Peyer's patch (tissue), 4 donors: ENCODE results near the gene JUNB. TPM values are rescaled to one million over a fixed set of nuclear protein-coding genes. Genes with fewer than 3 reads are reported as not detected.

ENCODE experiments used
- DNase-seq, 3 donors: peaks; one replicate each; pipeline ENCODE4 v3.0.0-alpha.2; 2017 to 2019
- H3K27ac ChIP-seq, 4 donors: fragments of 200-600 bp; sonication (generic); one replicate each; pipeline ENCODE4 v1.5.1; 2016 to 2019
- H3K27me3 ChIP-seq, 2 donors: fragments of 200-600 bp; sonication (generic); one replicate each; pipeline ENCODE4 v1.5.1; 2019
- H3K36me3 ChIP-seq, 3 donors: fragments of 200-600 bp; sonication (generic); one replicate each; pipeline ENCODE4 v1.5.1; 2016 to 2019
- H3K4me1 ChIP-seq, 4 donors: fragments of 200-600 bp; sonication (generic); one replicate each; pipeline ENCODE4 v1.5.1; 2016 to 2019
- H3K4me3 ChIP-seq, 4 donors: fragments of 200-600 bp; sonication (generic); 1 replicate in 3 of 4; 2 replicates in 1 of 4; pipeline ENCODE4 v1.5.1; 2016 to 2019; ENCODE audit warnings: mild to moderate bottlenecking in 1 of 4
- H3K9me3 ChIP-seq, 4 donors: fragments of 200-600 bp; sonication (generic); one replicate each; pipeline ENCODE4 v1.5.1; 2016 to 2019; ENCODE audit warnings: mild to moderate bottlenecking in 1 of 4
- CTCF ChIP-seq, 6 experiments: fragments of 450-650 bp in 4 of 6; fragments of 200-600 bp in 2 of 6; sonication (generic) in 1 of 6; IDR thresholded peaks; one replicate each; pipeline ENCODE4 v1.5.1; 2017 to 2019; ENCODE audit warnings: antibody characterized with exemption in 6 of 6, mild to moderate bottlenecking in 3 of 6, moderate library complexity in 1 of 6
- POLR2A ChIP-seq, 2 donors: fragments of 450-650 bp; IDR thresholded peaks; one replicate each; pipeline ENCODE4 v1.5.1; 2017; ENCODE audit warnings: antibody characterized with exemption in 2 of 2, mild to moderate bottlenecking in 2 of 2, moderate library complexity in 2 of 2
- total RNA-seq, 4 donors: library from RNA; depleted of rRNA; stranded (reverse); fragments of >200 nt; gene quantifications; one replicate each; pipeline ENCODE4 v1.1.0, GENCODE V29; 2016

The JUNB gene
- total RNA-seq, 4 donors from 2014 or later = 111 to 324 (median 152) TPM

DNA sequence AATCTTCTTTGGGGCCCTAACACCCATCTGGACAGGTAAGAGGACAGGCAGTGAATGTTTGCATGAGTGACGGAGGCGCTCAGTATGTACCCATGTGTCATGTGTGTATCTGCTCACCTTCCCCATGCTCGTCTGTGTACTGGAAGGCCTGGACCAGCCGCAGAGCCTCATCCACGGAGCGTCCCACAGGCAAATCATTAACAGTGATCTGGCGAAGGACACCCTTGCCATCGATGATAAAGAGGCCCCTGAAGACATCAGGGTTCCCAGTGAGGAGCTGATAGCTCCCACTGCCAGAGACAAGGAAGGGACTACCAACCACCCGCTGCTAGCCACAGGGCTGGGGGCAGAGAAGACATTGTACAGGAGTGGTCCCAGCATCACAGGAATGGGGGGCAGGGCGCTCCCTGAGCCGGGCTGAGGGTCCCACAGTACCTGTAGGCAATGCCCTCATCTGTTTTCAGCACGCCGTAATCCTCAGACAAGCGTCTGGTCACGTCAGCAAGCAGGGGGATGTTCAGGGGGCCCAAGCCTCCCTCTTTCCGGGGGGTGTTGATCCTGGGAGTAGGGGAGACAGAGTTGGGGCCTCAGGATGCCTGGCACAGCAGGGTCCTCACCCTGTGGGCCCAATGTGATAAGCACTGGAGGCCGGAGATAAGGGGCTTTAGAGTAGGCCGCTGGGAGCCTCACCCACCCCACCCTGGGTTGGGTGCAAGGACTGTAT lies 8.6 kb downstream of the JUNB start:
- no peaks in the 10 kb centered on the region for H3K9me3 ChIP-seq
- TF ChIP-seq CTCF (IDR thresholded peaks at IDR 0.05) = no peak
- no peak for TF ChIP-seq POLR2A (IDR thresholded peaks at IDR 0.05)
- no peaks in the 10 kb centered on the region for H3K27me3 ChIP-seq
- DNase-seq = no peak
- peaks cover 0 to 21% (median 0%) of the 10 kb centered on the region in 3 donors for H3K36me3 ChIP-seq
- H3K27ac ChIP-seq = no peak overlapping the region
- H3K4me3 ChIP-seq = peak overlapping the region in 2 of 4 donors; percentile 83 to 86
- H3K4me1 ChIP-seq = peaks cover 9 to 34% (median 16%) of the 10 kb centered on the region in 4 donors

DNA sequence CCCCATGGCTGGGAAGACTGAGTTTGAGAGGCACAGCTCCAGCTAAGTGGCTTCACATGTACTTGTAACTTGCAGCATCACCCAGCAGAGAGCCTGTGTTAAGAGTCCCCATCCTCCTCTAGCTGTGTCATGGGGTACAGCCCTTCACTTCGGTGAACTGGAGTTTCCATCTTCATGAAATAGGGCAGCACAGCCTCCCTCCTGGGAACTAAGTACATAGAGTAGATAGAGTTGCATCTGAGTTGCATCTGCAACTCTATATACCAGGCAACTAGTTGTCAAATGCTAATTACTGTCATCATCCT lies 9.1 kb downstream of the JUNB start:
- Histone ChIP-seq H3K4me3 (peak overlapping the region in 2 of 4 donors; percentile 83 to 86), H3K27ac (peak overlapping the region; percentile 64 to 78 (median 74)), H3K27me3 (no peaks in the 10 kb centered on the region), H3K4me1 (peaks cover 9 to 29% (median 16%) of the 10 kb centered on the region in 4 donors), H3K9me3 (no peaks in the 10 kb centered on the region), H3K36me3 (peaks cover 0 to 21% (median 0%) of the 10 kb centered on the region in 3 donors)
- no peak for TF ChIP-seq CTCF (IDR thresholded peaks at IDR 0.05)
- TF ChIP-seq POLR2A (IDR thresholded peaks at IDR 0.05) = no peak
- DNase-seq = no peak

- peak in 2 of 3 donors; percentile 67 to 68 for DNase-seq
- H3K27me3 ChIP-seq = no peaks in the 10 kb centered on the region
- no peaks in the 10 kb centered on the region for H3K9me3 ChIP-seq
- H3K4me1 ChIP-seq = peaks cover 3 to 23% (median 14%) of the 10 kb centered on the region in 4 donors
- H3K36me3 ChIP-seq = peaks cover 0 to 21% (median 0%) of the 10 kb centered on the region in 3 donors
- H3K27ac ChIP-seq = peak overlapping the region; percentile 64 to 78 (median 74)
- peak overlapping the region; percentile 69 to 86 (median 80) for H3K4me3 ChIP-seq
- no peak for TF ChIP-seq POLR2A (IDR thresholded peaks at IDR 0.05)
- no peak for TF ChIP-seq CTCF (IDR thresholded peaks at IDR 0.05)
These were observed 9.7 kb downstream of the JUNB start for GRCh38 chr19:12800923-12801465.

- H3K36me3 ChIP-seq = peaks cover 0 to 21% (median 0%) of the 10 kb centered on the region in 3 donors
- peaks cover 0 to 19% (median 11%) of the 10 kb centered on the region in 4 donors for H3K4me1 ChIP-seq
- peak within 1 kb of the TSS; percentile 69 to 86 (median 80) for H3K4me3 ChIP-seq
- H3K27me3 ChIP-seq = no peaks in the 10 kb centered on the region
- DNase-seq = peak; percentile 69 to 91 (median 91)
- no peaks in the 10 kb centered on the region for H3K9me3 ChIP-seq
- H3K27ac ChIP-seq = peak within 1 kb of the TSS; percentile 64 to 78 (median 74)
- TF ChIP-seq POLR2A (IDR thresholded peaks at IDR 0.05) = peak; percentile 96
- peak in 3 of 6 experiments; percentile 10 to 26 (median 15) for TF ChIP-seq CTCF (IDR thresholded peaks at IDR 0.05)
These were observed 10.4 kb downstream of the JUNB start, which contains the start of the genes PRDX2 and THSD8 for GRCh38 chr19:12801466-12802266. Gene PRDX2, minus strand, starts transcription at chr19:12801800. Its CDS starts 539 bp downstream, at chr19:12801261. Gene THSD8, plus strand, starts transcription at chr19:12802069. Its CDS starts 3 bp downstream, at chr19:12802072.
